GM21526 (cell line): ENCODE data around the gene SLC25A22.

Experiments used
- ATAC-seq: cut with Tn5 transposase; IDR thresholded peaks from one replicate; pipeline ENCODE4 v1.9.1; 2021; ENCODE audit warnings: moderate library complexity; ENCODE audit not compliant: unreplicated experiment, low FRiP score

Gene SLC25A22

GRCh38 chr11:798093-798713 is at the start of gene SLC25A22:
Gene SLC25A22, minus strand, starts transcription at chr11:798281. Its CDS starts 3,275 bp downstream, at chr11:795006.
- peak; percentile 55 for ATAC-seq

- ATAC-seq, result no peak
Observed at GRCh38 chr11:847876-848275, 49.8 kb upstream of the SLC25A22 start.

GRCh38 chr11:846496-847098 is 48.5 kb upstream of the SLC25A22 start:
- no peak for ATAC-seq

- no peak for ATAC-seq
Observed at GRCh38 chr11:845872-846495, 47.9 kb upstream of the SLC25A22 start.

- ATAC-seq, result no peak
Observed at GRCh38 chr11:844693-845644, 46.9 kb upstream of the SLC25A22 start.

- no peak for ATAC-seq
Observed at GRCh38 chr11:843818-844692, 46.0 kb upstream of the SLC25A22 start.

- ATAC-seq, result no peak
Observed at GRCh38 chr11:843086-843734, 45.1 kb upstream of the SLC25A22 start.

- peak; percentile 55 for ATAC-seq
Observed at GRCh38 chr11:842370-843002, 44.4 kb upstream of the SLC25A22 start, which contains the start of the genes POLR2L and TSPAN4. Gene POLR2L, minus strand, starts transcription at chr11:842529. Its CDS starts 21 bp downstream, at chr11:842508. Gene TSPAN4, plus strand, starts transcription at chr11:842852. Its CDS starts 7,453 bp downstream, at chr11:850305.

GRCh38 chr11:841981-842369 is 43.9 kb upstream of the SLC25A22 start:
- peak; percentile 29 for ATAC-seq

GRCh38 chr11:839875-840617 is 42.0 kb upstream of the SLC25A22 start:
- no peak for ATAC-seq

- ATAC-seq, result no peak
Observed at GRCh38 chr11:839280-839623, 41.2 kb upstream of the SLC25A22 start.

- no peak for ATAC-seq
Observed at GRCh38 chr11:838441-839279, 40.6 kb upstream of the SLC25A22 start.

- no peak for ATAC-seq
Observed at GRCh38 chr11:837990-838307, 39.9 kb upstream of the SLC25A22 start.

- ATAC-seq, result no peak
Observed at GRCh38 chr11:837189-837989, 39.3 kb upstream of the SLC25A22 start.

- no peak for ATAC-seq
Observed at GRCh38 chr11:836700-837099, 38.6 kb upstream of the SLC25A22 start.

GRCh38 chr11:836274-836673 is 38.2 kb upstream of the SLC25A22 start:
- ATAC-seq, result no peak
